GM15510 (cell line): ENCODE data around the gene CYFIP1.

Experiments
- POLR2A ChIP-seq: IDR thresholded peaks from 3 replicates; pipeline ENCODE4 v1.6.1; 2011; ENCODE audit warnings: borderline replicate concordance; ENCODE audit not compliant: insufficient read length; ENCODE audit errors: extremely low read depth

Gene CYFIP1

GRCh38 chr15:22980189-22981050 lies at the start of gene CYFIP1:
TSS of gene CYFIP1 (minus strand) at chr15:22980368. CDS start at chr15:22947285, 33,083 bp downstream.
- no peak for TF ChIP-seq POLR2A

GRCh38 chr15:23026218-23026617 lies 46.0 kb upstream of the CYFIP1 start:
- TF ChIP-seq POLR2A: no peak

GRCh38 chr15:23022156-23022555 lies 42.0 kb upstream of the CYFIP1 start:
- no peak for TF ChIP-seq POLR2A

- TF ChIP-seq POLR2A: no peak
Observed at GRCh38 chr15:23014394-23015000, 34.3 kb upstream of the CYFIP1 start.

- TF ChIP-seq POLR2A: no peak
Observed at GRCh38 chr15:23013681-23014080, 33.5 kb upstream of the CYFIP1 start.

GRCh38 chr15:23003736-23004135 lies 23.6 kb upstream of the CYFIP1 start:
- no peak for TF ChIP-seq POLR2A

GRCh38 chr15:23002920-23003319 lies 22.8 kb upstream of the CYFIP1 start:
- no peak for TF ChIP-seq POLR2A

GRCh38 chr15:22995795-22996194 lies 15.6 kb upstream of the CYFIP1 start:
- TF ChIP-seq POLR2A: no peak

GRCh38 chr15:22992024-22992326 lies 11.8 kb upstream of the CYFIP1 start:
- no peak for TF ChIP-seq POLR2A

GRCh38 chr15:22989576-22990477 lies 9.7 kb upstream of the CYFIP1 start:
- no peak for TF ChIP-seq POLR2A

GRCh38 chr15:22988811-22989210 lies 8.6 kb upstream of the CYFIP1 start:
- TF ChIP-seq POLR2A: no peak

GRCh38 chr15:22981051-22981840 lies 1.1 kb upstream of the CYFIP1 start:
- no peak for TF ChIP-seq POLR2A

GRCh38 chr15:22979238-22980188 lies 655 bp downstream of the CYFIP1 start:
- TF ChIP-seq POLR2A: no peak
